Sigmoid colon (tissue), 4 donors: ENCODE results near the gene ADARB2.

Experiments used
- EP300 ChIP-seq, 4 donors: sonication (generic); formaldehyde crosslinking; IDR thresholded peaks; one replicate each; pipeline ENCODE4 v1.6.1; 2017; ENCODE audit warnings: antibody characterized with exemption in 4 of 4
- POLR2A ChIP-seq, 2 donors: fragments of 450-650 bp; IDR thresholded peaks; one replicate each; pipeline ENCODE4 v1.6.1; 2016; ENCODE audit warnings: antibody characterized with exemption in 2 of 2, mild to moderate bottlenecking in 2 of 2, moderate library complexity in 2 of 2
- POLR2AphosphoS5 ChIP-seq, 4 donors: sonication (generic); formaldehyde crosslinking; IDR thresholded peaks; one replicate each; pipeline ENCODE4 v1.6.1; 2017; ENCODE audit warnings: antibody characterized with exemption in 4 of 4
- TF ChIP-seq, protein P1 (sequence below), 4 experiments: fragments of 450-650 bp in 3 of 4; fragments of 200-600 bp in 1 of 4; IDR thresholded peaks; one replicate each; pipeline ENCODE4 v1.5.1; 2016 to 2019; ENCODE audit warnings: antibody characterized with exemption in 4 of 4, mild to moderate bottlenecking in 3 of 4, moderate library complexity in 2 of 4

DNA sequence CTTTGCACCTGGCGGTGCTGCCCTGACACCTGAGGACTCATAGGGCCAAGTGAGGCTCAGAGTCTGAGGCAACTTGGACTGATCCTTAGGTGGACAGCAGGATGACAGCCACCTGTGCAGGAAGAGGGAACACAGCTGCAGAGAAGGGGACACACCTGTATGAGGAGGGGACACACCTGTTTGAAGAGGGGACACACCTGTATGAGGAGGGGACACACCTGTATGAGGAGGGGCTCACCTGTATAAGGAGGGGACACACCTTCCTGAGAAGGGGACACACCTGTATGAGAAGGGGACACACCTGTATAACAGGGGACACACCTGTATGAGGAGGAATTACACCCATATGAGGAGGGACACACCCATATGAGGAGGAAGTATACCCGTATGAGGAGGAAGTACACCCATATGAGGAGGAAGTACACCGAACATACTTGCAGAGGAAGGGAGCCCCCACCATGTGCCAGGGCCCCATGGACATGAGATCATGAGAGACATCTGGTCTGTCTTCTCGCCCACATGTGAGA, 285.9 kb downstream of the ADARB2 start:
- TF ChIP-seq, protein P1, sequence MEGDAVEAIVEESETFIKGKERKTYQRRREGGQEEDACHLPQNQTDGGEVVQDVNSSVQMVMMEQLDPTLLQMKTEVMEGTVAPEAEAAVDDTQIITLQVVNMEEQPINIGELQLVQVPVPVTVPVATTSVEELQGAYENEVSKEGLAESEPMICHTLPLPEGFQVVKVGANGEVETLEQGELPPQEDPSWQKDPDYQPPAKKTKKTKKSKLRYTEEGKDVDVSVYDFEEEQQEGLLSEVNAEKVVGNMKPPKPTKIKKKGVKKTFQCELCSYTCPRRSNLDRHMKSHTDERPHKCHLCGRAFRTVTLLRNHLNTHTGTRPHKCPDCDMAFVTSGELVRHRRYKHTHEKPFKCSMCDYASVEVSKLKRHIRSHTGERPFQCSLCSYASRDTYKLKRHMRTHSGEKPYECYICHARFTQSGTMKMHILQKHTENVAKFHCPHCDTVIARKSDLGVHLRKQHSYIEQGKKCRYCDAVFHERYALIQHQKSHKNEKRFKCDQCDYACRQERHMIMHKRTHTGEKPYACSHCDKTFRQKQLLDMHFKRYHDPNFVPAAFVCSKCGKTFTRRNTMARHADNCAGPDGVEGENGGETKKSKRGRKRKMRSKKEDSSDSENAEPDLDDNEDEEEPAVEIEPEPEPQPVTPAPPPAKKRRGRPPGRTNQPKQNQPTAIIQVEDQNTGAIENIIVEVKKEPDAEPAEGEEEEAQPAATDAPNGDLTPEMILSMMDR (IDR thresholded peaks at IDR 0.05), result no peak
- TF ChIP-seq POLR2A (IDR thresholded peaks at IDR 0.05), result no peak
- TF ChIP-seq POLR2AphosphoS5 (IDR thresholded peaks at IDR 0.05), result no peak
- no peak for TF ChIP-seq EP300 (IDR thresholded peaks at IDR 0.05)
